Measurements from ENCODE around the gene BORCS5. TPM values are rescaled to one million over a fixed set of nuclear protein-coding genes. Genes with fewer than 3 reads are reported as not detected.

The BORCS5 gene
- total RNA-seq, 2 donors from 2014 or later = 35.0 to 48.4 TPM

DNA sequence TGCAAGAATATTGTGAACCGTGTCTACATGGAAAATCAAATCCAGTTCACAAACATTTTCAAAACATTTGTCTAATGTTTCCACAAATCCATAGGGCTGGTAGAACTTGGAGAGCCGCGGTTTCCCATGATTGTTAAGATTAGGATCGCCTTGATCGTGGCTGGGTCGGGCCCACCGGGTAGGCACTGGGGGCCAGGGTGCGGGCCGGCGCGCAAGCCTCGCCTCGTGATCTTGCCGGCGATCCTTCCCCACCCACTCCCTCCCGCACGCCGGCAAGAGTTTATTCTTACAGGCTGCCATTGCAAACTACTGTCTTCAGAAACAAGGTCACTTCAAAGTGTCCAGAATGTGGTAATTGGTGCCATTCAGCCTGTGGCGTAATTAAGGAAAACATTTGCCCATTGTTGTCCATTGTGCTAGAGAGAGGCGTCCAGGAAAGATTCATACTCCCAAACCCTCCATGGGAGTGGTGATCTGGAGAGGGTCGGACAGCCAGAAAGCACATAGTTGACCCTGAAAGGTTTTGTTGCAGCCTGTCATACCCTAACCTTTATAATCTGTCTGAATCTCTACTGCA is 95.5 kb downstream of the BORCS5 start:
- Mint-ChIP-seq H3K27me3 (no peaks in the 10 kb centered on the region), H3K36me3 (ENCODE audit: low read depth) (peaks cover 2% of the 10 kb centered on the region), H3K4me3 (no peak overlapping the region), H3K4me1 (peaks cover 22% of the 10 kb centered on the region), H3K27ac (no peak overlapping the region)
- no peak for DNase-seq
- ATAC-seq = no peak
- no peaks in the 10 kb centered on the region for H3K9me3 ChIP-seq (ENCODE audit: control insufficient read depth, low read length, poor library complexity, severe bottlenecking)

GRCh38 chr12:12453635-12454034 is 96.8 kb downstream of the BORCS5 start:
- ATAC-seq = no peak
- Mint-ChIP-seq H3K36me3 (ENCODE audit: low read depth) (peaks cover 4% of the 10 kb centered on the region), H3K27ac (peak overlapping the region; percentile 96), H3K27me3 (no peaks in the 10 kb centered on the region), H3K4me3 (no peak overlapping the region), H3K4me1 (peaks cover 24% of the 10 kb centered on the region)
- H3K9me3 ChIP-seq (ENCODE audit: control insufficient read depth, low read length, poor library complexity, severe bottlenecking) = no peaks in the 10 kb centered on the region
- DNase-seq = no peak

DNA sequence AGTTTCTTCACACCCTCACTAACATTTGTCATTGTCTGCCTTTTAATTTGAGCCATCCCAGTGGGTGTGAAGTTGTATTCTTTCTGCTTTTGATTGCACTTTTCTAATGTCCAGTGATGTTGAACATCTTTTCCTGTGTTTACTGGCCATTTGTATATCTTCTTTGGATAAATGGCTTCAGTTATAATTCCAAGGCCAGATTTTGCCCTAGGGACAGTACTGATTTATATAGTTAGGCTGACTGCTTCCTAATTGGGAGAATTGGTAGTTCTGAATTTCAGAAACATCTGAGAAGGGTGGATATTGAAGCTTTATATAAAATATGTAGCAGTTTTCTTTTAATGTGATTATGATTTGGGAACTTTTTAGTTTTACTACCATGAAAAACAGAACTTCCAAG is 97.4 kb downstream of the BORCS5 start:
- Mint-ChIP-seq H3K27me3 (no peaks in the 10 kb centered on the region), H3K36me3 (ENCODE audit: low read depth) (peaks cover 2% of the 10 kb centered on the region), H3K27ac (peak overlapping the region; percentile 96), H3K4me1 (peaks cover 22% of the 10 kb centered on the region), H3K4me3 (no peak overlapping the region)
- no peak for ATAC-seq
- no peaks in the 10 kb centered on the region for H3K9me3 ChIP-seq (ENCODE audit: control insufficient read depth, low read length, poor library complexity, severe bottlenecking)
- no peak for DNase-seq

DNA sequence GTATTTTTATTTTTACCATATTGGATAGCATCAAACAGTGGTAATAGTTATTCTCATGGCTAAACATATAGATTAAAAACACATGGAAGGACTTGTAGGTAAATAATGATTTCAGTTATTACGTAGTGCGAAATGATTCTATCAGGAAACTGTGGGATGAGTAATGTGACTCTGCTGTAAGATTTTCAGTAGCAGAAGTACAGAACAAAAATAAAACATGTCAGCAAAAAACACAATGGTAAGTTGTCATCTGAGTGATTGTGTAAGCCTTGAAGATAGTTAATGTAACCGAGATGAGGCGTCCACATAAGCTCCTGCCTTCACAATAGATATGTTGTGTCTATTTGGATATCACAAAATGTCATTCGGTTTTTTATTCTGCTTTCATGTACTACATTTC is 99.8 kb downstream of the BORCS5 start:
- peak overlapping the region; percentile 31 for H3K4me3 Mint-ChIP-seq
- H3K27ac Mint-ChIP-seq = peak overlapping the region; percentile 96
- H3K36me3 Mint-ChIP-seq (ENCODE audit: low read depth) = peaks cover 2% of the 10 kb centered on the region
- H3K4me1 Mint-ChIP-seq = peaks cover 35% of the 10 kb centered on the region
- H3K9me3 ChIP-seq (ENCODE audit: control insufficient read depth, low read length, poor library complexity, severe bottlenecking) = no peaks in the 10 kb centered on the region
- ATAC-seq = peak; percentile 85
- no peaks in the 10 kb centered on the region for H3K27me3 Mint-ChIP-seq
- no peak for DNase-seq

- ATAC-seq (no peak), DNase-seq (no peak)
- H3K4me1 Mint-ChIP-seq = peaks cover 50% of the 10 kb centered on the region
- no peaks in the 10 kb centered on the region for H3K9me3 ChIP-seq (ENCODE audit: control insufficient read depth, low read length, poor library complexity, severe bottlenecking)
- peaks cover 2% of the 10 kb centered on the region for H3K36me3 Mint-ChIP-seq (ENCODE audit: low read depth)
- H3K4me3 Mint-ChIP-seq = peak overlapping the region; percentile 90
- no peaks in the 10 kb centered on the region for H3K27me3 Mint-ChIP-seq
- H3K27ac Mint-ChIP-seq = peak overlapping the region; percentile 99
Measured at GRCh38 chr12:12460935-12461922, 104.4 kb downstream of the BORCS5 start.

DNA sequence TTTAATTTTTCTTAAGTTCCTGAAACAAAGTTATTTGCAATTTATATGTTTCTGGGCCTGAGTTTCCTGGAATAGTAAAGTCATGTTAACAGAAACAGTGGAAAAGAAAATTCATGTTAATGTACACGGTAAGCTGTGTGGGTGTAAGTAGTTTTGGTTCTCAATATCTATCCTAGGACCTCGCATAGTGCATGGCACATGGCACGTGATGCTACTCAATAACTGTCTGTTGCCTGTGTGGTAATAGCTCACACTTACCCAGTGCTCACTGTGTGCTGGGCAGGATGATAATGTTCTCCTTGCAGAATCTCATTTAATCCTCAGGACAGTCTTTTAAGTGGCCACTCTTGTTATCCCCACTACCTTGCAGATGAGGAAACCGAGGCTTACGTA is 105.0 kb downstream of the BORCS5 start:
- Mint-ChIP-seq H3K27ac (peak overlapping the region; percentile 99), H3K4me3 (peak overlapping the region; percentile 90), H3K36me3 (ENCODE audit: low read depth) (peaks cover 4% of the 10 kb centered on the region), H3K27me3 (no peaks in the 10 kb centered on the region), H3K4me1 (peaks cover 51% of the 10 kb centered on the region)
- no peak for DNase-seq
- ATAC-seq = no peak
- no peaks in the 10 kb centered on the region for H3K9me3 ChIP-seq (ENCODE audit: control insufficient read depth, low read length, poor library complexity, severe bottlenecking)

- no peak for ATAC-seq
- peaks cover 64% of the 10 kb centered on the region for H3K4me1 Mint-ChIP-seq
- no peak for DNase-seq
- H3K36me3 Mint-ChIP-seq (ENCODE audit: low read depth) = peaks cover 2% of the 10 kb centered on the region
- H3K4me3 Mint-ChIP-seq = peak overlapping the region; percentile 84
- H3K27me3 Mint-ChIP-seq = no peaks in the 10 kb centered on the region
- H3K9me3 ChIP-seq (ENCODE audit: control insufficient read depth, low read length, poor library complexity, severe bottlenecking) = no peaks in the 10 kb centered on the region
- H3K27ac Mint-ChIP-seq = peak overlapping the region; percentile 99
Measured at GRCh38 chr12:12465522-12465921, 108.6 kb downstream of the BORCS5 start.

DNA sequence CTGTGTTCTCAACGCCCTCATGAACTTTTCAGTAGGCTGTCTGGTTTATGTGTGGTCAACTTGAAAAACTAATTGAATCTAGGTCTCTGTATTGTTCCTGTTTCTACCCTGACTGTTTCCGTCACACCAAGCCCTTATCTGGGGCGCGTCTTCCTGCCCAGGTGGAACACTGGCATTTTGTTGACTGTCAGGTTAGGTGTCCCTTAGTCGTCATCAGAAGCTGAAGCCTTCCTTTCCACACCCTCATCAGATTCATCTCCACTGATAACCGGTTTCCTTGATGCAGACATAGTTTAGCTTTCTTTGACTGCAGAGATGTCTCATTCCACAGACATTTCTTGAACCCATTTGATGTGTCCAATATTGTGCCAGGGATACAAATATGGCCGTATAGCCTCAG is 109.3 kb downstream of the BORCS5 start:
- H3K36me3 Mint-ChIP-seq (ENCODE audit: low read depth) = peaks cover 2% of the 10 kb centered on the region
- DNase-seq (peak; percentile 37 to 71 (median 65)), ATAC-seq (peak; percentile 83)
- H3K9me3 ChIP-seq (ENCODE audit: control insufficient read depth, low read length, poor library complexity, severe bottlenecking) = no peaks in the 10 kb centered on the region
- peaks cover 65% of the 10 kb centered on the region for H3K4me1 Mint-ChIP-seq
- H3K4me3 Mint-ChIP-seq = peak overlapping the region; percentile 84
- H3K27me3 Mint-ChIP-seq = no peaks in the 10 kb centered on the region
- H3K27ac Mint-ChIP-seq = peak overlapping the region; percentile 99

DNA sequence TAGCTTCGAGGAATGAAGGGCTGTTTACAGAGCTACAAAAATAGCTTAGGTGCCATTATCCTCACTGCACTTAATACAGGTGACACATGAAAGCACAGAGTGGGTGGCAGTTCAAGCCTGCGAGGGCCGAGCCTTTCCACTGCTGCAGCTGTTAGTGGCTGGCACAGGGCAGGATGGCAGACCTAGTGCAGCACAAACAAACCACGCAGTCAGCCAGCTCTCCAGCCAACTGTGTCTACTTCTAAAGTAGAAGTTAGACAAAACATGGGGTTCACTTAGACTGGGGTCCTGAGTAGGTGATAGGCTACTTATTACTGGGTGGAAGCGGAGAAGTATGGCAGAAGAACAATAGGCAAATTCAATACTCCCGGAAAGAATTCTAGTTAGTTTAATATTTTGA is 110.4 kb downstream of the BORCS5 start:
- H3K27ac Mint-ChIP-seq = peak overlapping the region; percentile 99
- peaks cover 57% of the 10 kb centered on the region for H3K4me1 Mint-ChIP-seq
- peaks cover 2% of the 10 kb centered on the region for H3K36me3 Mint-ChIP-seq (ENCODE audit: low read depth)
- no peaks in the 10 kb centered on the region for H3K27me3 Mint-ChIP-seq
- DNase-seq = peak in 2 of 3 donors; percentile 31 to 48
- H3K9me3 ChIP-seq (ENCODE audit: control insufficient read depth, low read length, poor library complexity, severe bottlenecking) = no peaks in the 10 kb centered on the region
- ATAC-seq = peak; percentile 44
- H3K4me3 Mint-ChIP-seq = peak overlapping the region; percentile 83

GRCh38 chr12:12467688-12468261 is 110.9 kb downstream of the BORCS5 start:
- H3K36me3 Mint-ChIP-seq (ENCODE audit: low read depth) = peaks cover 2% of the 10 kb centered on the region
- ATAC-seq (peak; percentile 74), DNase-seq (peak; percentile 58 to 73 (median 66))
- peak overlapping the region; percentile 83 for H3K4me3 Mint-ChIP-seq
- H3K4me1 Mint-ChIP-seq = peaks cover 56% of the 10 kb centered on the region
- no peaks in the 10 kb centered on the region for H3K27me3 Mint-ChIP-seq
- H3K27ac Mint-ChIP-seq = peak overlapping the region; percentile 99
- H3K9me3 ChIP-seq (ENCODE audit: control insufficient read depth, low read length, poor library complexity, severe bottlenecking) = no peaks in the 10 kb centered on the region

DNA sequence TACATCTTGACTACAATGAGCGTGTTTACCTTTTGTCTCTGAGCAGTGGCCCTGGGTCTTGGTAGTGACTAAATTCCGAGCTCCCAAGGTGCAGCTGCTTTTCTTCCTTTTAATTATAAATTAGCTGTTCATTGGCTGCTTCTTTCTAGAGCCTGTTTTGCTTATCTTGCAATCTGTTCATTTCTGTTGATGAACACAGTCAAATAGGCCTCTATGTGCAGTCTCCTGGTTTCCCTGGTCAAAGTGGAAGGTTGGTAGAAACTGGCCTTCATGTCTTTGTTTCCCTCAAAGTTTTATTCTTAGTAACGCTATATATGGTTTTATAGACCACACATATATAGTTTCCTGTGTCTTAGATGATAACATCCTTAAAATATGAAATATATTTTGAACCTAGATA is 111.7 kb downstream of the BORCS5 start:
- no peak for DNase-seq
- Mint-ChIP-seq H3K36me3 (ENCODE audit: low read depth) (peaks cover 6% of the 10 kb centered on the region), H3K4me1 (peaks cover 61% of the 10 kb centered on the region), H3K4me3 (peak overlapping the region; percentile 57), H3K27ac (peak overlapping the region; percentile 99), H3K27me3 (no peaks in the 10 kb centered on the region)
- no peak for ATAC-seq
- H3K9me3 ChIP-seq (ENCODE audit: control insufficient read depth, low read length, poor library complexity, severe bottlenecking) = no peaks in the 10 kb centered on the region

DNA sequence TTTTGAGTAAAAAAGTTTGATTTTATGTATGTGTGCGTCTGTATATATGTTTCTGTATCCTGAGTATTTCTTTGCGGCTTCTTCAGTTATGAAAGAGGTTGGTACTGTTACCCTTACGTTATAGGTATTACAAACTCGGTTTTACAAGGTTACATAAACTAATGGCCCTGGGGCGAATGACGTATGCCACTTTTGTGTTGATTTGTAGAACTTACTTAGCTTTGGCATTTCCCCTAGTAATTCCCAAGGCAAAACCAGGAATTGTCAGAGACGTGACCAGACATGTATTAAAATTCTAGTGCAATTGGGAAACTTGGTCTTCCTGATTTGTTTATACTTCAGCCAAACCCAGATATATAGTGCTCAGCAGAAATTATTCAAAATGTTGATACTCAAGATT is 112.5 kb downstream of the BORCS5 start:
- Mint-ChIP-seq H3K4me1 (peaks cover 63% of the 10 kb centered on the region), H3K4me3 (peak overlapping the region; percentile 39), H3K36me3 (ENCODE audit: low read depth) (peaks cover 6% of the 10 kb centered on the region), H3K27me3 (no peaks in the 10 kb centered on the region), H3K27ac (peak overlapping the region; percentile 99)
- DNase-seq (no peak), ATAC-seq (no peak)
- no peaks in the 10 kb centered on the region for H3K9me3 ChIP-seq (ENCODE audit: control insufficient read depth, low read length, poor library complexity, severe bottlenecking)

DNA sequence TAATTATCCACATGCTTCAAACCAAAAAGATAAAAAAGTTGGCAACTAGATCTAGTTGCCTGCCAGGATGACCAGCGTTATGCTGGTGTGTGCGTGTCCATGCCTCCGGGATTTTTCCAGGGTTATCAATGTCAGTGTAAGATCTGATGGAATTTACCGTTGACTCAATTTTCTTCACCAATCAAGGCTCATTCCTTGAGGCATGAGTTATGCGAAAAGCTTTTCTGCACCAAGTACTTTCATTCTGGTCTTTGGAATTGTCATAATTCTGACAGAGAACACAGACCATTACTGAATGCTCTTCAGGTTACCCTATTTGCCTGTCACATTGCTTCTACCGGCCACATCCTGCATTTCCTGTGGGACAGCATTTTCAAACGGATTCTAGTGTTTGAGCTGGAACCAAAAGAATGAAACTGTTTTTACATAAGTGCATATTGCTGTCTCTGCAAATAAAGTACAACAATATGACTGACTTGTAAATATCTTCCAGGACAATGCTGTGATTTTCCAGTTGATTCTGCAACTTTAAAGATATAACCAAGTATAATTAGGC is 114.0 kb downstream of the BORCS5 start:
- Mint-ChIP-seq H3K27me3 (no peaks in the 10 kb centered on the region), H3K27ac (peak overlapping the region; percentile 99), H3K4me3 (peak overlapping the region; percentile 7), H3K4me1 (peaks cover 60% of the 10 kb centered on the region), H3K36me3 (ENCODE audit: low read depth) (peaks cover 6% of the 10 kb centered on the region)
- no peak for ATAC-seq
- H3K9me3 ChIP-seq (ENCODE audit: control insufficient read depth, low read length, poor library complexity, severe bottlenecking) = no peaks in the 10 kb centered on the region
- DNase-seq = no peak
